GM12873 (cell line): ENCODE measurements around the gene ZNF79.

Experiments
- TF ChIP-seq, protein P1 (sequence below): IDR thresholded peaks from 2 replicates; pipeline ENCODE4 v1.5.1; 2012; ENCODE audit warnings: low read depth, mild to moderate bottlenecking, moderate library complexity, low read length, control low read depth; ENCODE audit not compliant: insufficient read depth; ENCODE audit errors: missing control alignments

The ZNF79 gene

GRCh38 chr9:127474592-127474991, 50.4 kb downstream of the ZNF79 start:
- TF ChIP-seq, protein P1, sequence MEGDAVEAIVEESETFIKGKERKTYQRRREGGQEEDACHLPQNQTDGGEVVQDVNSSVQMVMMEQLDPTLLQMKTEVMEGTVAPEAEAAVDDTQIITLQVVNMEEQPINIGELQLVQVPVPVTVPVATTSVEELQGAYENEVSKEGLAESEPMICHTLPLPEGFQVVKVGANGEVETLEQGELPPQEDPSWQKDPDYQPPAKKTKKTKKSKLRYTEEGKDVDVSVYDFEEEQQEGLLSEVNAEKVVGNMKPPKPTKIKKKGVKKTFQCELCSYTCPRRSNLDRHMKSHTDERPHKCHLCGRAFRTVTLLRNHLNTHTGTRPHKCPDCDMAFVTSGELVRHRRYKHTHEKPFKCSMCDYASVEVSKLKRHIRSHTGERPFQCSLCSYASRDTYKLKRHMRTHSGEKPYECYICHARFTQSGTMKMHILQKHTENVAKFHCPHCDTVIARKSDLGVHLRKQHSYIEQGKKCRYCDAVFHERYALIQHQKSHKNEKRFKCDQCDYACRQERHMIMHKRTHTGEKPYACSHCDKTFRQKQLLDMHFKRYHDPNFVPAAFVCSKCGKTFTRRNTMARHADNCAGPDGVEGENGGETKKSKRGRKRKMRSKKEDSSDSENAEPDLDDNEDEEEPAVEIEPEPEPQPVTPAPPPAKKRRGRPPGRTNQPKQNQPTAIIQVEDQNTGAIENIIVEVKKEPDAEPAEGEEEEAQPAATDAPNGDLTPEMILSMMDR, result no peak

DNA sequence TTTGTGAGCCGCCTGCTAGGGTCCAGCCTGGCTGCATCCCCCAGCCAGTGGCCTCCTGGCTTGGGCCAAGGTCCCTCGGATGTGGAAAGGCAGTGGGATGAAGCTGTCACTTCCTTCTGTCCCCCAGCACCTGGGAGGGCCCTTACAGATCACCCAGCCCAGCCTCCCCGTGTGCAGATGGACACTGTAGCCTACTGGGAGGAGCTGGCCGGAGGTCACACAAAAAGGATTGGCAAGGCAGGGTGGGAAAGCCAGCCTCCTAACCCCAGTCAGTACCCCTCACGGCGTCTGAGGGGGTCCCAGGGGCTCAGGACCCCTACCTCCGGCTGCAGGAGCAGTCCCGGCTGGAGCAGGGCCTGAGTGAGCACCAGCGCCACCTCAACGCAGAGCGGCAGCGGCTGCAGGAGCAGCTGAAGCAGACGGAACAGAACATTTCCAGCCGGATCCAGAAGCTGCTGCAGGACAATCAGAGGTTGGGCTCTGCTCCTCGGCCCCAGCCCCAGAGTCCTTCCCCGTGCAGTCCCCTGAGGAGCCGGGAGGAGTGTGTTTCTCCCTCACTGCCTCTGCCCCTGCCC, 55.4 kb downstream of the ZNF79 start:
- TF ChIP-seq, protein P1, result no peak

- TF ChIP-seq, protein P1, result no peak
Measured at GRCh38 chr9:127482662-127483061, 58.5 kb downstream of the ZNF79 start.

DNA sequence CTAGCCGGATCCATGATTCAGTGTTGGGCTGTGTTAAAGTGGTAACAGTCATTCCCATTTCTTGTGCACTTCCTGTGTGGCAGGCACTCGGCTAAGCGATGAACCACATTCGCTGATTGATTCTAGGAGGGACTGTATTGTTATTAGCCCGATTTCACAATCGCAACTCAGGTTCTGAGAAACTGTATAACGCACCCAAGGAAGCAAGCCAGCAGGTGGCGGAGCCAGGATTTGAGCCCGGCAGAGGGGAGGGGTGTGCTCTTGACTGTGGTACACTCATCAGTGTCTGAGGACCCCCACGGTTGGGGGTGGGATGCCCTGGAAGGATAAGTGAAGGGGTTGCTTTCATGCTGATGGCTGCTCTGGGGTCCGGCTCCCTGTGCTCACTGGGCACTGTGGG, 61.8 kb downstream of the ZNF79 start:
- TF ChIP-seq, protein P1, result no peak

DNA sequence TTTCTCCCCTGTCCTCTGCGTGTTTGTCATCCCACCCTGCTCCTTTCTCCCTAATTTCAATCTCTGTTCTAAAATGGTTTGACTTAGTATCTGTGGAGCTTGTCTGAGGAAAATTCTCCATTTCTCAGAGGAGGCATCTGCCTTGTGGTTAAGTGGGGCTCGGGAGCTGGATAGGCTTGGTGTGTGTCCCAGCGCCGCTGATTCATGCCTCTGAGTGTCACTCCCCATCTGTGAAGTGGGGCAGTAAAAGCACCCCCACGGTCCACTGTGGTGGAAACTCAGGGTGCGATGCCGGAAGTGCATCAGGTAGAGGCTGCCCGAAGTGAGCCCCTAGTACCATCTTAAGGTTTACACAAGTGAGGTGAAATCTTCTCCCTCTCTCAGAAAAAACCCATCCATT, 64.8 kb downstream of the ZNF79 start:
- TF ChIP-seq, protein P1, result no peak

DNA sequence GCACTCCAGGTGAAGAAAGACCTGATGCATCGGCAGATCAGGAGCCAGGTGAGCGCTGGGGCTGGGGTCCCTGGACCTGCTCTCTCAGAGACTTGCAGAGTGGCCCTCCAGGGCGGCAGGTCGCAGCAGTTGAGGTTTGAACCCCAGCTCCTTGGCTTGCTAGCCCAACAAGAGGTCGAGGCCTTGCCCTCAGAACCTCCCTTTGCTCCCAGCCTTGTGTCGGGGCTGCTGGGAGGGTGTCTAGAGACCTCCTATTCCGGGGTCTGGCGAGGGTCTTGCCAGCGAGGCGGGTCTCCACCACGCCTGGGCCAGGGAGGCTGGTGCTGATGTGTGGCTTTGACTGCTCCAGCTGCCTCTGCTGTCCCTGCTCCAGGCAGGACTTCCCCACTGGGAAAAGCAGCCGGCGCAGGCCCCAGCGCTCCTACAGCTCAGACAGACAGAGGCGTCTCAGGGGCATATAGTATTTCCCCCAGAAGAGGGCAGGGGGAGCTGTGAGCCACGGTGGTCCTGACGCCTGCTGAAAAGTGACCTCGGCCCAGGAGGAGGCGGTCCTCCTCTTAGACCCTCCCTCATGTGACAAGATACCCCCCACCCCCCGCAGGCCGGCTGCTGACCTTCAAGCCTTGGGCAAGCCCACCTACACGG, 65.4 kb downstream of the ZNF79 start:
- TF ChIP-seq, protein P1, result no peak

GRCh38 chr9:127490535-127491230, 66.5 kb downstream of the ZNF79 start:
- TF ChIP-seq, protein P1, result no peak
